Activated T-helper 1 cell treated with anti-CD3 and anti-CD28 coated beads, Interleukin-2, amount 50 U/mL, for 16 hours (primary cell): ENCODE data around the gene TNFRSF9.
"Not testable (repeated sequence)": the region's sequence is repeated elsewhere in the genome, so short reads cannot be mapped to it uniquely, and the experiment has no call there.

ENCODE experiments used
- DNase-seq, 2 donors: peaks; one replicate each; pipeline ENCODE4 v3.0.0-alpha.2; 2020; ENCODE audit warnings: low read depth in 1 of 2, low spot score in 1 of 2

TNFRSF9 gene

DNA sequence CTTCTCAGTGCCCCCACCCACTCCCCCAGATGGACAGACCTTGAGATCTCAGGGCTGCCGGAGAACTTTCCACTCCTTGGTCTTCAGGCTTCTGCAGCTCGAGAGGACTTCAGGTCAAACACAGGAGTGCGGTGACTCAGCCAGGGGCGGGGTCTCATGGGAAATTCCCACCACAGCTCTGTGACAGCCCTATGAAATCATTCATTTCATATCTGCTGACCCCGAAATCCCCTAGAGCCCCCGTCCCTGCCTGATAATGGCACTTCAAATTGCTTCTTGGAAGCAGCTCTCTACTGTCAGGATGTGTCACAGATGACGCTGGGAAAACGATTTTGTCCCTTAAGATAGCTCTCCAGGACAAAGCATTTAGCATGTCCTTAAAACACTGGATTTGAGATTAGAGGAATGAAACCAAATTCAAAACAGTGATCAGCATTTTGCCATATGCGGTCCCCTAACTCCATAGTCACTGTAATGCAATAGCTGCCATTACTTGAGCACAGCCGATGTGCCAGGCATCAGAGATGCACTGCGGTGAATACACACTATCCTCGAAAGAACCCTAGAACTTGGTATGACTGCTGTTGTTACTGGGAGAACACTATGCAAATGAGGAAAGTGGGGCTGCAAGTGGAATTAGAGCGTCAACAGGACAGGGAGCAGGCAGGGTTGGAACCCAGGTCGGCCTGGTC, at the start of gene TNFRSF9:
Gene TNFRSF9, minus strand, starts transcription at position 95 of the 692 bp plus-strand sequence. CDS start 845 bp downstream, outside the sequence.
- DNase-seq, result peak in 1 of 2 donors; percentile 60

DNA sequence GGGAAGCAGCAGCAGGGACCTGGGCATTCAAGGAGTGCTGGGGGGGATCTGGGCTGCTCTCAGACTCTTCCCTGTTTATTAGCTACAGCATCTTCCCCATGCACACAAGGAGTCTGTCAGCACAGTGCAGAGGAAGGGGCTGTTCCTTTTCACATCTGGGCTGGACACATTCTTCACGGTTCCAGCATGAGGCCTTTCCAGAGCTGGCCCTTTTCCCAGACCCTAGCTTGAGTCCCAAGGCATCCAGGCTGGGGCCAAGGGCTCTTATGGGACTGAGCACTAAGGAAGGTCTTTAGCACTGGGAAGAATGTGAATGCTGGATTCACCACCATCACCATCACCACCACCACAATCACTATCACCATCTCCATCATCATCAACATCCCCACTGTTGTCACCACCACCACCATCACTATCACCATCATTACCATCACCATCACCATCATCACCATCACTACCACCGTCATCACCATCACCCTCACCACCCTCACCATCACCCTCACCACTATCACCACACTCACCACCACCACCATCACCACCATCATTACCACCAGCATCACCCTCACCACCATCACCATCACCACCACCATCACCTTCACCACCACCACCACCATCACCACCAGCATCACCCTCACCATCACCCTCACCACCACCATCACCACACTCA, 49.3 kb upstream of the TNFRSF9 start:
- DNase-seq, result no peak

DNA sequence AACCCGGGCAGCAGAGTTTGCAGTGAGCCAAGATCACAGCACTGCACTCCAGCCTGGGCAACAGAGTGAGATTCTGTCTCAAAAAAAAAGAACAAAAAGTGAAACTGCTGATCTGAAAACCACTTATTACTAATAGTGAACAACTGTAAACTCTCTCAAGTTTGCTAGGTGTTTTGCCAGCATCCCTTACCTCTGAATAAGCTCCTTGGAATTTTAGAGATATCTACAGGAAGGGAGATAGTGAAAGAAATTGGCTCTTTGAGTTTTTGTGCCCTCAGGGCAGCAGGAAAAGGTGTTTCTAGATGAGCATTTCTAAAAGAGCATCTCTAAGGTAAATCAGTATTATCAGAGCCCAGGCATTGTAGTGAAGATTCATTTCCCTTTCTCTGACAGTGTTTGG, 47.9 kb upstream of the TNFRSF9 start:
- no peak for DNase-seq

DNA sequence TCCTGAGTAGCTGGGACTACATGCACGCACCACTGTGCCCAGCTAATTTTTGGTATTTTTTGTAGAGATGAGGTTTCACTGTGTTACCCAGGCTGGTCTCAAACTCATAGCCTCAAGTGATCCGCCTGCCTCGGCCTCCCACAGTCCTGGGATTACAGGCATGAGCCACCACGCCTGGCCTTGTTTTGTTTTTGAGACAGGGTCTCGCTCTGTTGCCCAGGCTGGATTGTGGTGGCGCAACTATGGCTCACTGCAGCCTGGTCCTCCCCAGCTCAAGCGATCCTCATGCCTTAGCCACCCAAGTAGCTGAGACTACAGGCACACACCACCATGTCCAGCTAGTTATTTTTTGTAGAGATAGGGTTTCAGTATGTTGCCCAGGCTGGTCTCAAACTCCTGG, 46.9 kb upstream of the TNFRSF9 start:
- no peak for DNase-seq

GRCh38 chr1:7985851-7986612, 45.4 kb upstream of the TNFRSF9 start:
- DNase-seq, result no peak

DNA sequence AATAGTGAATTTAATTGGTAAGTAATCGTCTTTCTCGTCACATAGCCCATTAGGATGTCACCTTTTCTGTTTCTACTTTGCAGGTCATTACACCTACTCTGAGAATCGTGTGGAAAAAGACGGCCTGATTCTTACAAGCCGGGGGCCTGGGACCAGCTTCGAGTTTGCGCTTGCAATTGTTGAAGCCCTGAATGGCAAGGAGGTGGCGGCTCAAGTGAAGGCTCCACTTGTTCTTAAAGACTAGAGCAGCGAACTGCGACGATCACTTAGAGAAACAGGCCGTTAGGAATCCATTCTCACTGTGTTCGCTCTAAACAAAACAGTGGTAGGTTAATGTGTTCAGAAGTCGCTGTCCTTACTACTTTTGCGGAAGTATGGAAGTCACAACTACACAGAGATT, 44.2 kb upstream of the TNFRSF9 start:
- DNase-seq, result no peak

- no peak for DNase-seq
Observed at GRCh38 chr1:7983086-7983778, 42.6 kb upstream of the TNFRSF9 start.

DNA sequence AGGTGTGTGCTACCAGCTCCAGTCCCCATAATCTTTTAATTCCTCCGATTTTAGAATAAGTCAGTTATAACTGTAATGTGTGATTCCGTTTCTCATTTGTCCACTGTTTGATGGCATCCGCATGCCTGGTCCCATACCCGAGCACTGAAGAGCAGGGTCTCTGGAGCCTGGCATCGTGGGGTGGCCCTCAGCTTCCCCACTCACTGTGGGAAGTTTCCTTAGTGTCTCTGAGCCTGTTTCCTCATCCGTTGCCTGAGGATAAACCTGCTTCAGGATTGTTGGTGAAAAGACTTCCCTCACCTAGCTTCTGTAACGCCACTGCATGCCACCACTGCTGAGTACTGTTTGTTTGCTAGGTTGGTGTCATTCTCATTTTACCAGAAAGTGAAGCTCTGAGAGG, 40.3 kb upstream of the TNFRSF9 start:
- no peak for DNase-seq

GRCh38 chr1:7975212-7975865, 34.7 kb upstream of the TNFRSF9 start:
- DNase-seq, result no peak

GRCh38 chr1:7973086-7973485, 32.4 kb upstream of the TNFRSF9 start:
- DNase-seq, result no peak

DNA sequence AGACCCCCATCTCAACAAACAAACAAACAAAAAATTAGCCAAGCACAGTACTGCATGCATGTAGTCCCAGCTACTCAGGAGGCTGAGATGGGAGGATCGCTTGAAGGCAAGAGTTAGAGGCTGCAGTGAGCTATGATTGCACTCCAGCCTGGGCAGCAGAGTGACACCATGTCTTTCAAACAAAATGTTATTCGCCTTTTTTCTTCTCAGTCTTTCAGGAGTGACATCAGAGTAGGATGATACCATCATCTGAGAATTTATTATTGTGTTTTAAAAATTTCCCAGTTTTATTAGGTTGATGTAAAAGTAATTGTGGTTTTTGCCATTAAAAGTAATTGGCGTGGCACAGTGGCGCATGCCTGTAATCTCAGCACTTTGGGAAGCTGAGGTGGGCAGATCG, 31.6 kb upstream of the TNFRSF9 start:
- DNase-seq, result no peak

GRCh38 chr1:7971024-7971423, 30.4 kb upstream of the TNFRSF9 start:
- no peak for DNase-seq

DNA sequence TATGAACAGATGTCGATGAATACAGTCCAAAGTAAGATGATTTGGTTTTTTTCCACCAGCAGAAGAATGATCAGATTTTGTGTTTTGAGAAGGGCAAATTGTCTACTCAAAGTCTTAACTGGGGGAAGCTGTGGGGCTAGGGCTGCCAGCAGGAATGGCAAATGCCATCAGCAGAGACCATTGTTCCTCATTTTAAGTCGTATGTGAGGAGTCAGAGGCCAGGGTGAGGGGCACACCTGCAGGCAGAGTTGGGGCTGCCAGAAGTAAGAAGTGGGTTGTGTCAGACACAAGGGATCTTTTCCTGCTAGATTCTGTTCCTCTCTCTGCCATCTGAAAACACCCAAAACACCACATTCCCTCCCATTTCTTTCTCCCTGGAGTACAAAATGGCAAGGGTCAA, 29.6 kb upstream of the TNFRSF9 start:
- DNase-seq, result no peak

GRCh38 chr1:7967651-7968050, 27.0 kb upstream of the TNFRSF9 start:
- DNase-seq, result no peak

DNA sequence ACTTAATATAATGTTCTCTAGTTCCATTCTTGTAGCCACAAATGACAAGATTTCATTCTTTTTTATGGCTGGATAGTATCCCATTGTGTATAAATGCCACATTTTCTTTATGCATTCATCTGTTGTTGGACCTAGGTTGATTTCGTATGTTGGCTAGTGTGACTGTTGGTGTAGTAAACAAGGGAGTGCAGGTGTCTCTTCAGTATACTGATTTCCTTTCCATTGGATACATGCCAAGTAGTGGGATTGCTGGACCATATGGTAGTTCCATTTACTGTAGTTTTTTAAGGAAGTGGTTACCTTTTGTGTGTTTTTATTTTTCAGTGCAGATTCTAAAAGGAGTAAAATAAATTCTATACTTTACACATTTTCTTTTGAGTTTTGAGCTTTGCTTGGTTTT, 26.6 kb upstream of the TNFRSF9 start:
- no peak for DNase-seq

DNA sequence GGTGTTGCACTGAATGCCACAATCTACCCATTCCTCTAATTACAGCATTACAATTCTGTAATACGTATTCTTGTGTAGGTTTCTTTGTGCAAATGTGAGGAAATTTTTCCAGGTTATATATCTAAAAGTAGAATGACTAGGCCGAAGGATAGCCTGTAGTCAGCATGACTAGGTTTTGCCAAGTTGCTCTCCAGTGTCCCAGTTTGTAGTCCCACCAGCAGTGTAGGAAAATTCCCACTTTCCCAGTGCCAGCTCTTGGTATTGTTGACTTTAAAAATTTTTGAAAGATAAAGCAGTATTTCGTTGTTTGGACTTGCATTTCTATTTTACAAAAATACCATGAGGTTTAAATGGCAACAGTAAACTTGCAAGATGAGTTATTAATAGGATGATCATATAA, 23.8 kb upstream of the TNFRSF9 start:
- no peak for DNase-seq

- not testable (repeated sequence) for DNase-seq
Observed at GRCh38 chr1:7963841-7964240, 23.2 kb upstream of the TNFRSF9 start.

GRCh38 chr1:7963378-7963730, 22.7 kb upstream of the TNFRSF9 start:
- DNase-seq, result not testable (repeated sequence)

GRCh38 chr1:7962636-7963377, 22.2 kb upstream of the TNFRSF9 start:
- no peak for DNase-seq

DNA sequence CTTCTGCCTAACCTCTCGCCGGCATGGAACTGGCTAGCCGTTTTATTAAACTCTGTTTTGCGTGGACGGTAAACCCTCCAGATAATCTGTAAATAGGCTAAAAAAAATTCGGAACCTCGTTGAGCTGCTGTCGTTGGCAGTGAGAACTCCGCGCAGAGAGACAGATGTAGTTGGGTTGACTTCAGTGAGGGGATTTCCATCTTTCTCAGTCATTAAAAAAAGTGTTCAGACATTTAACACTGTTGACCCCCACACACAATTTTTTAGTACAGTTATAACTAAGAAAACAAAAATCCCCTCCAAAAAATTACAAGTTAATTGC, 21.3 kb upstream of the TNFRSF9 start:
- no peak for DNase-seq
